Stimulated activated CD8-positive, alpha-beta memory T cell treated with anti-CD3 and anti-CD28 coated beads, Interleukin-15, amount 100 ng/mL, for 48 hours (primary cell): ENCODE results near the gene CRB3.
"Not testable (repeated sequence)": the region's sequence is repeated elsewhere in the genome, so short reads cannot be mapped to it uniquely, and the experiment has no call there.

ENCODE experiments used
- DNase-seq, 2 donors: peaks; one replicate each; pipeline ENCODE4 v3.0.0-alpha.2; 2020; ENCODE audit warnings: low read depth in 2 of 2

Gene CRB3

GRCh38 chr19:6464070-6464873 is at the start of gene CRB3:
Gene CRB3, plus strand, starts transcription at chr19:6464271. Its CDS starts 431 bp downstream, at chr19:6464702.
- no peak for DNase-seq

DNA sequence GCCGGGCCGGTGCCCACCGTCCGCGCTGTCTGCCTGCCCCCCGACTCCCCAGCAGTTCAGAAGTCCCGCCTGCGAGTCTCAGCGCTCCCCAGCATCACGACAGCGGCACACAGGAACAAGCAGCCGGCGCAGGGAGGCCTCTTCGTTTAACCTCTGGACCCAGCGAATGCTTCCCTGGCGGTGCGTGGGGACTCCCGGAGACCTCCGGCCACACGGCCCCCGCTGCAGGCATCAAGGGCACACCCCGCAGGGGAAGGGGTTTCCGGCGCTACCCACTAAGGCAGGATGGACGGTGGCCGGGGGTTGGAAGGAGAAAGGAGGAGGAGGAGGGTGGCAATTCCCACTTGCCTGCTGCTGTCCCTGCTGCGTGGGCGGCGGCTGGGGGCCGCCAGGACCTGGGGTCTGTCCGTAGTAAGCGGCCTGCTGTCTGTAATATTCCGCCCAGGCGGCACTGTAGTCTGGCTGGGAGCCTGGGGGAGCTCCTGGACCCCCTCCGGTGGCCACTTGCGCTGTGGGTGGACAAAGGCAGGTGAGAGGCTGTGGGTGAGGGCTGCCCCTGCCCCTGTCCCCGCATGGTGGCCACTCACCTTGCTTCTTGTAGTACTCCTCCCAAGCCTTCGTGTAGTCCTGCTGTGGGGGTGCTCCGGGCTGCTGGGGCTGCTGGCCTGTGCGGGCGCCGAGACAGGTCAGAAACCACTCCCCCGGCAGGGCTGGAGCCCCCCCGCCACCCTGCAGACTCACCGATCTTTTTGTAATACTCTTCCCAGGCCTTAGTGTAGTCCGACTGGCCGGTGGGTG is 49.1 kb upstream of the CRB3 start:
- DNase-seq: no peak

DNA sequence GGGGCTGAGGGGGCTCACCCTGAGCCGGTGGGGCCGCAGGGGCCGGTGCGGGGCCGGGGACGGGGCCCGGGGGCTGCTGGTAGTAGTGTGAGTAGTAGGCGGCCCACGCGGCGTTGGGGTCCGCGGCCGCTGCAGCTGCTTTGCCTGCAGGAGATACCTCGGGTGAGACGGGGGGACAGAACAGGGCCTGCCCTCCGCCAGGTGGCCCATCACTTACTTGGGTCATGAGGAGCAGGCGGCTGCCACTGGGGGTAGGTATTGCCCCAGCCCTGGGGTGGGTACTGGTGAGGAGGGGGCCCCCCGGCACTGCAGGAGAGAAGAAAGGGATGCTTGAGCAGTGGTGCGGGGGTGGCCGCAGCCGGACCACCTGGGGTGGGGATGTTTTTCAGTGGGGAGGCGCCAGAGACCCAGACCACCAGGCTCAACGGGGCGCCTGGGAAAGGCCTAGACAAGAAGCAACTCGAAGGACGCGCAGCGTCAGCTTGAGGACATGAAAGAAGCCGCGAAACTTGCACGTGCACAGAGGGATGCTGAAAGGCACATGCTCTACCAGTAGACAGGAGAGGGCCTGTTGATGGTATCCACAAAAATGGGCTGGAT is 48.4 kb upstream of the CRB3 start:
- no peak for DNase-seq

DNA sequence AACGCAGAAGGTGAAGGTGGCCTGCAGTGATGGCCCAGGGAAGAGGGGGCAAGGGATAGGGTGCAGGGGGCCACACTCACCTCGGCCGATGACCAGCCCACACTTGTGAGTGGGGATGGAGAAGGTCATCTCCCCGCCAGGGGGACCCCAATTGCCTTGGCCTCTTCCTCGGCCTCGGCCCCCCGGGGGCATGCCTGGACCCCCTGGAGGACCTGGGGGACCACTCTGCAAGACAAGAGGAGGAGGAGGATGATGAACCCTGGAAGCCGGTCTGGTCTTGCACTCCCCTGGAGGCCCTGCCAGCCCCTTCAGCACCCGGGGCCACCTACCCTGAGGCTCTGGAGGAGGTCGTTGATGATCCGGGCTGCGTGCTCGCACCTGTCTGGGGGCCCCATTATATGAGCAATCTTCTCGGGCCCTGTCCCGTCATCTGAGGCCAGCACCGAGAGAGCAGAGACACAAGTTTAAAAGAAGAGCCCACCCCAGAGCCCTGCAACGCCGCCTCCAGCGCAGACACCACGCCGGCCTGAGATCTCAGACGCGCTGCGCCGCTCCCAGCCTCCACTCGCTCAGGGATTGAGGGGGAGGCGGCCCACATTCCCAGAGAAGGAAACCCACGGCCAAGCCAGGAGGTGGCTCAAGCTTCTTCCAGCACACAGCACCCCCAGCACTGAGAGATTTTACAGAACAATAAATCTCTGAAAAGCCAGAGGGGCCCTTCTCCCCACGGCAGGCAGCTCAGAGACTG is 47.2 kb upstream of the CRB3 start:
- DNase-seq: no peak

- DNase-seq: no peak
These were observed 46.1 kb upstream of the CRB3 start for GRCh38 chr19:6417713-6418561.

DNA sequence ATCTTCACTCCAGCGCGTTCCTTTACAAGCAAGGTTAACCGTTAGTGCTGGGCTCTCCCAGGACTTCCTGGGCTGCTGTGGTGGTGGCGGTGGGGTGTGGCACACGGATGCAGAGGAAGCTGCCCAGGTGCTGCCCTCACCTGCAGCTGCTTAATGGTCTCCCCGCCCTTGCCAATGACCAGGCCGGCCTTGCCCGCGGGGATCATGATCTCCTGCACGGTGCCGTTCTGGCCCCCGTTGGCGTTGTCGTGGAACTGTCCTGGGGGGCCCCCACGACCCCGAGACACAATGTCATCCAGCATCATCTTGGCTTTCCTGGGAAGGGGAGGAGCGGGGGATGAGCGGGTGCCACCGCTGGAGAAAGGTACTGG is 45.5 kb upstream of the CRB3 start:
- DNase-seq: no peak

DNA sequence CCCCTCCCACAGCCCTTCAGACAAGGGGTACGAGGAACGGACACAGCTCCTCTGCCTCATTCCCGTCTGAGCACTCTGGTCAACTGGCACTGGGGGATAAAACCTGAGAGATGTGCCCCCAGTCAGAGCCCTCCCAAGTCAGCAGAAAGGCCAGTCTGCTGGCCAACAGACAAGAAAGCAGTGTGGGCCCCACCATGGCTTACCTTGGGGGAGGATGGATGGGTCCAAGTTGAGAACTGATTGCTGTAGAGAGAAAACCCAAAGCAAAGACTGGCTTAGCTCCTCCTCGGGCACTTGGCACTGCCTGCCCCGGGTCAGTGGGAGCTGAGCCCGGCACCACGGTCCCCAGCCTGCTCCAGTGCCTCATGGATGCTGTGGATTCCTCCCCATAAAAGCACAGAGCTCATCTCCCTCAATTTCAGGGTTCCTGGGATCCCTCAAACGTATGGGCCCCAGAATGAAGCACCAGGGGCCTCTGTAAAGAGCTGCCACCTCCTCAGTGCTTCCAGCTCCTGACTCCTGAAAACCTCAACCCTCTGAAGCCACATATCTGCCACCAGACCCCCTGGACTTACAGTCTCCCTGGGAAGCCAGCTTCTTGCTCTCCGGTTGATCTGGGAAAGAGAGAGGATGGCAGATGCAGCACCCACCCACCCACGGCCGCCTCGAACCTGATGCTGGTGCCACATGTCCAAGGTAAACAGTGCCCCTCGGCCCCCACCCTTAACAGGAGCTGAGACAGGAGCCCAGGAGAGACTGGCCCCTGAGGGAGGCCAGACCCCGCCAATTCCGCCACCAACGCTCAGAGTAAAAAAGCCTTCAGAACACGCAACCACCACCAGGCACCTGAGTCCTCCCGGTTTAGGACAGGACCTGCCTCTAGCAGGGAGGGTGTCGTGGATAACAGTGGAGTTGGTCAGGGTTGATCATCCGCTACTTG is 42.7 kb upstream of the CRB3 start:
- no peak for DNase-seq

DNA sequence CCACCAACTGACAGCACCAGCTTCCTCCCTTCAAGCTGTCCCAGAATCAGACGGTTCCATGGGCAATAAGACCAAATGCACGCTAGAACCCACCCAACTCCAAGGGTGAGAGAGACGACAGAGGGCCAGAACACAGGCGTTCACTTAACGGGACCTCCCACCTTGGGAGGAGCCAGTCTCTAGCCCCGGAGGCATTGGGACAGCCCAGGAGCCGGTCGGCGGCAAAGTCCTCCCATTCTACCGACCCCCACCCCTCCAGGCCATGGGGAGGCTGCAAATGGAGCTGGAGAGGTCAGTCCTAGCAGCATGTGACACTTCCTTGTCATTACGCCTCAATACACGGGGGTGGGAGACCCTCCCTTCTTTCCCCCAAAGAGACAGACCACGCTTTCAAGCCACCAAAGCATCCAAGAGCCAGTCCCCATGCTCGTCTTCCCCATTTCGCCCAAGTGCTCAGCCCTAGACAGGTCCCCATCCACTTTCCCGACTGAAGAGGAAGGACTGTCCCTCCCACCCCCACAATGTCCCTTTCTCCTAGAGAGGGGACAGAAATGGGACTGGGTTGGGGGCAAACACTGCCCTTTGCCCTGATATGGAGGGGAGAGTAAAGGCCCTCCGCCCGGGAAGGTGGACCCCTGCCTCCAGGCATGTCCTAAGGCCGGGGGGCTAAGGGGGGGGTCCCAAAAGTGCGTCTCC is 40.4 kb upstream of the CRB3 start:
- DNase-seq: peak in 1 of 2 donors; percentile 32

GRCh38 chr19:6424195-6424938 is 39.7 kb upstream of the CRB3 start, which contains the start of gene KHSRP:
Gene KHSRP, minus strand, starts transcription at chr19:6424811. Its CDS starts 110 bp downstream, at chr19:6424701.
- DNase-seq: no peak

DNA sequence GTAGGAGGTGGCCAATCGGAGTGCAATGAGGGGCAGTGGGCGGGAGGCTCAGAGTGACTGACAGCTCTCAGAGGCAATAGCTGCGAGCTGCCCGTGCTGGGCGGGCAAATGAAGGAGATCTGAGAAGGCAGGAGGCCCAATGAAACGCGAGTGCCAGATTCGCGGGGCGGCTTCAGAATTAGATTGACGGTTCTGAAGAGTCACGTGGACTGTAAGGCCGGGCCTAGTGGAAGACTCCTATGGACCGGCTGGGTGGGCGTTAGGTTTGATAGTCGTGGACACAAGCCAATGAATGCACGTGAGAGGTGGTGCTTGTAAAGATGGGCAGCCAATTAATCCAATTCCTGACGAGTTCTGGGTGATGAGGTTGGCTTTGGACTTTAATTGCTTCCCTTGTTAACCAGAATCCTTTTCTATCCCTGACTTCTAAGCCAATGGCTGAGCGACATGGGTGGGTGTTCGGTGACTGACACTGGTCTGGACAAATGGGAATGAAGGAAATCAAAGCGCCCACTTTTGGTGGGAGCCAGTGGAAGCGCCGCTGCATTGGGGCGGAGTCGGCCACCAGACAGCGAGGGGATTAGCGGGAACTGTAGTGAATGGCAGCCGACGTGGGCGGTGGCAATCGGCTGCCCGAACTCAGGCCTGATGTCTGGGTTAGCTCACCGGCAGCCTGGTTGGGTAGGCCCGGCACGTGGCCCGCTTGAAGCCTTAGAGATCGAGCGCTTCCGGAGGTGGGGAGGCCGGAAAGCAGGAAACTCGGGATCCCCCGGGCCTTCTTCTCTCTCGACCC is 38.9 kb upstream of the CRB3 start:
- DNase-seq: peak; percentile 98 to 100

- no peak for DNase-seq
These were observed 38.1 kb upstream of the CRB3 start for GRCh38 chr19:6425732-6426620.

DNA sequence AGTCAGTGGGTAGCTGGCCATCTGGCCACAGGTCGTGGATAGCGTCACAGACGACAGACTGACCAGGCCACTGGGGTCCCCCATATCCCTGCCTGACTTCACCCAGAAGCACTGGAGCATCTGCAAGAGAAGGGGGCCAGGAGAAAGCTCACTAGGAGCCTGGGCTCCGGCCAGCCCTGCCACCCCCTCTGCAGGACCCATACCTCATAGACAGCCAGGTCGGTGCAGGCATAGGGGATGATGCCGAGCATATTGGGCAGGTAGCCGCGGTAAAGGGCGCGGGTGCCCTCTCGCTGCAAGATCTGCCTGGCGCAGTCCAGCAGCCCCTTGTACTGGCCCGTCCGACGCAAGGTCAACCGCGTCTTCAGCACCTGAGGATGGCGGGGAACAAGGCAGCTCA is 36.9 kb upstream of the CRB3 start:
- DNase-seq: no peak

DNA sequence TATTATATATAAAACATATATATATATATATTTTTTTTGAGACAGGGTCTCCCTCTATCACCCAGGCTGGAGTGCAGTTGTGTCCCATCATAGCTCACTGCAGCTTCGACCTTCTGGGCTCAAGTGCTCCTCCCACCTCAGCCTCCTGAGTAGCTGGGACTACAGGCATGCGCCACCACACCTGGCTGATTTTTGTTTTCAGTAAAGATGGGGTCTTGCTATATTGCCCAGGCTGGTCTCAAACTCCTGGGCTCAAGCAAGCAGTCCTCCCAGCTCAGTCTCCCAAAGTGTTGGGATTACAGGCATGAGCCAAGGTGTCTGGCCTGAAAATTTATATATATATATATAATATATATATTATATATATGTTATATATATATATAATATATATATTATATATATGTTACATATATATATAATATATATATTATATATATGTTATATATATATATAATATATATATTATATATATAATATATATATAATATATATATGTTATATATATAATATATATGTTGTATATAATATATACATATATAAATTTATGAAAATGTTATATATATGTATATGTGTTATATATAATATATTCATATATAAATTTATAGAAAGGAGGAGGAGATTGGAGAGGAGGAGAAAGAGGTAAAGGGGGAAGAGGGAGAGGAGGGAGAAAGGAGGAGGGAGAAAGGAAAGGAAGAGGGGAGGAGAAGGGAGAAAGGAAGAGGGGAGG is 35.2 kb upstream of the CRB3 start:
- DNase-seq: not testable (repeated sequence)

DNA sequence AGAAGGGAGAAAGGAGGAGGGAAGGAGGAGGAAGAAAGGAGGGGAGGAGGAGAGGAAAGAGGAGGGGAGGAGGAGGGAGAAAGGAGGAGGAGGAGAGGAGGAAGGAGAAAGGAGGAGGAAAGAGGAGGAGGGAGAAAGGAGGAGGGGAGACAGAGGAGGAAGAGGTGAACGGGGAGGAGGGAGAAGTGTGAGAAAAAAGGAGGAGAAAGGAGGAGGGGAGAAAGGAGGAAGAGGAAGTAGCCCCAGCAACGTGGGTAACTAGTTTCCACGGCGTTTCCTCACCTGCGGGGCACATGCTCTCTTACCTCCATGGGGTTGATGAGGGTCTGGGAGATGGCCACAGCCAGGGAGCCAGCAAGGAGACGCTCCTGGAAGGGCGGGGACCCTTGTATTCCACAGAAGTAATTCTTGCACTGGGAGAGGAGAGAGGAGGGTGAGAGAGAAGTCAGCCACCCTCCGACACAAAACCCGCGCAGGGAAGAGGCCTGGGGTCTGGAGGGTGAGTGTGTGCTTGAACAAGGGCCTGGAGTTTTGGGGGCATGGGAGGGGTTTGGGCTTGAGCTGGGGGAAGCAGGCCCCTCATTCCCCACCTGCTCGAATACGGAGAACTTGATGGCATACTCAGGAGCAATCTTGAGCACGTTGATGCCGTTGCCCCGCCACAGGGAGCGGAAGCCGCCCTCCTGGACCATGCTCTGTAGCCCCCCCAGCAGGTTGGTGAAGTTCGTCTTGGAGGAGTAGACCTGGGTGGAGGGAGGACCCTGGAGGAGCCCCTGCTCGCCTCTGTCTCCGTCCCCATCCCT is 34.5 kb upstream of the CRB3 start:
- no peak for DNase-seq

GRCh38 chr19:6431891-6432290 is 32.2 kb upstream of the CRB3 start:
- no peak for DNase-seq
